Stomach smooth muscle (tissue), 2 donors: Measurements from ENCODE around the gene CEP112.
"Not testable (repeated sequence)": the region's sequence is repeated elsewhere in the genome, so short reads cannot be mapped to it uniquely, and the experiment has no call there.

Source experiments
- H3K27ac ChIP-seq: one replicate; pipeline ENCODE4 v1.7.0; 2013; ENCODE audit warnings: mild to moderate bottlenecking, low read length, inconsistent platforms
- H3K27me3 ChIP-seq, 2 donors: one replicate each; pipeline ENCODE4 v1.7.0; 2013; ENCODE audit warnings: low read length in 2 of 2; ENCODE audit not compliant: insufficient read depth in 2 of 2, control insufficient read depth in 1 of 2
- H3K36me3 ChIP-seq, 2 donors: one replicate each; pipeline ENCODE4 v1.7.0; 2013; ENCODE audit warnings: low read length in 2 of 2; ENCODE audit not compliant: control insufficient read depth in 2 of 2, insufficient read depth in 2 of 2
- H3K4me1 ChIP-seq: one replicate; pipeline ENCODE4 v1.7.0; 2013; ENCODE audit warnings: low read length; ENCODE audit not compliant: control insufficient read depth, insufficient read depth
- H3K4me3 ChIP-seq, 2 donors: one replicate each; pipeline ENCODE4 v1.7.0; 2013; ENCODE audit warnings: low read length in 2 of 2
- H3K9ac ChIP-seq, 2 donors: one replicate each; pipeline ENCODE4 v1.7.0; 2013; ENCODE audit warnings: low read length in 2 of 2, mild to moderate bottlenecking in 1 of 2
- H3K9me3 ChIP-seq, 2 donors: one replicate each; pipeline ENCODE4 v1.7.0; 2013; ENCODE audit warnings: low read length in 2 of 2; ENCODE audit not compliant: control insufficient read depth in 2 of 2
- donor health status: healthy.
- donor health status: Pancreatic carcinoma.

CEP112 gene

GRCh38 chr17:65811043-65811442, 380.9 kb downstream of the CEP112 start:
- H3K4me3 ChIP-seq, result no peak overlapping the region
- no peak overlapping the region for H3K9ac ChIP-seq
- no peak overlapping the region for H3K27ac ChIP-seq
- H3K4me1 ChIP-seq, result no peaks in the 10 kb centered on the region
- no peaks in the 10 kb centered on the region for H3K27me3 ChIP-seq
- no peaks in the 10 kb centered on the region for H3K36me3 ChIP-seq
- peaks cover 0 to 3% of the 10 kb centered on the region in 2 donors for H3K9me3 ChIP-seq

- H3K27ac ChIP-seq, result no peak overlapping the region
These were observed 382.6 kb downstream of the CEP112 start for GRCh38 chr17:65809366-65809765.

GRCh38 chr17:65808566-65808965, 383.4 kb downstream of the CEP112 start:
- not testable (repeated sequence) for H3K4me3 ChIP-seq, H3K36me3 ChIP-seq, H3K27ac ChIP-seq, H3K9me3 ChIP-seq, H3K27me3 ChIP-seq, H3K9ac ChIP-seq, H3K4me1 ChIP-seq

More at GRCh38 chr17:65809366-65809765, 382.6 kb downstream of the CEP112 start:
- Histone ChIP-seq H3K36me3 (no peaks in the 10 kb centered on the region), H3K9me3 (peaks cover 0 to 3% of the 10 kb centered on the region in 2 donors), H3K4me1 (no peaks in the 10 kb centered on the region), H3K4me3 (no peak overlapping the region), H3K27me3 (no peaks in the 10 kb centered on the region), H3K9ac (no peak overlapping the region)

- Histone ChIP-seq H3K9ac (no peak overlapping the region), H3K36me3 (no peaks in the 10 kb centered on the region), H3K27me3 (no peaks in the 10 kb centered on the region), H3K9me3 (peaks cover 0 to 3% of the 10 kb centered on the region in 2 donors), H3K4me3 (no peak overlapping the region), H3K27ac (no peak overlapping the region), H3K4me1 (no peaks in the 10 kb centered on the region)
These were observed 384.6 kb downstream of the CEP112 start for GRCh38 chr17:65807361-65807760.

GRCh38 chr17:65801513-65801912, 390.4 kb downstream of the CEP112 start:
- Histone ChIP-seq H3K9me3 (peaks cover 4 to 5% of the 10 kb centered on the region in 2 donors), H3K27me3 (no peaks in the 10 kb centered on the region), H3K36me3 (no peaks in the 10 kb centered on the region), H3K4me3 (no peak overlapping the region), H3K9ac (no peak overlapping the region), H3K27ac (no peak overlapping the region), H3K4me1 (no peaks in the 10 kb centered on the region)

- Histone ChIP-seq H3K9me3 (peaks cover 4 to 5% of the 10 kb centered on the region in 2 donors), H3K4me1 (no peaks in the 10 kb centered on the region), H3K4me3 (no peak overlapping the region), H3K27me3 (no peaks in the 10 kb centered on the region), H3K9ac (no peak overlapping the region), H3K27ac (no peak overlapping the region), H3K36me3 (no peaks in the 10 kb centered on the region)
These were observed 391.3 kb downstream of the CEP112 start for GRCh38 chr17:65800655-65801054.

GRCh38 chr17:65799869-65800268, 392.1 kb downstream of the CEP112 start:
- H3K4me1 ChIP-seq, result no peaks in the 10 kb centered on the region
- H3K9me3 ChIP-seq, result peaks cover 4 to 5% of the 10 kb centered on the region in 2 donors
- H3K27ac ChIP-seq, result no peak overlapping the region
- no peak overlapping the region for H3K4me3 ChIP-seq
- H3K36me3 ChIP-seq, result no peaks in the 10 kb centered on the region
- no peak overlapping the region for H3K9ac ChIP-seq
- H3K27me3 ChIP-seq, result no peaks in the 10 kb centered on the region

- no peak overlapping the region for H3K9ac ChIP-seq
- H3K9me3 ChIP-seq, result peaks cover 4 to 5% of the 10 kb centered on the region in 2 donors
- no peaks in the 10 kb centered on the region for H3K36me3 ChIP-seq
- no peaks in the 10 kb centered on the region for H3K4me1 ChIP-seq
- H3K27ac ChIP-seq, result no peak overlapping the region
- H3K4me3 ChIP-seq, result no peak overlapping the region
- no peaks in the 10 kb centered on the region for H3K27me3 ChIP-seq
These were observed 392.5 kb downstream of the CEP112 start for GRCh38 chr17:65799454-65799853.

GRCh38 chr17:65797809-65798208, 394.1 kb downstream of the CEP112 start:
- no peaks in the 10 kb centered on the region for H3K36me3 ChIP-seq
- no peak overlapping the region for H3K4me3 ChIP-seq
- H3K27ac ChIP-seq, result no peak overlapping the region
- no peak overlapping the region for H3K9ac ChIP-seq
- H3K4me1 ChIP-seq, result no peaks in the 10 kb centered on the region
- no peaks in the 10 kb centered on the region for H3K27me3 ChIP-seq
- peaks cover 4 to 5% of the 10 kb centered on the region in 2 donors for H3K9me3 ChIP-seq

GRCh38 chr17:65797101-65797500, 394.8 kb downstream of the CEP112 start:
- Histone ChIP-seq H3K27ac (no peak overlapping the region), H3K4me3 (no peak overlapping the region), H3K9ac (no peak overlapping the region), H3K9me3 (peaks cover 4 to 5% of the 10 kb centered on the region in 2 donors), H3K4me1 (no peaks in the 10 kb centered on the region), H3K36me3 (no peaks in the 10 kb centered on the region), H3K27me3 (no peaks in the 10 kb centered on the region)

- H3K36me3 ChIP-seq, result no peaks in the 10 kb centered on the region
- no peaks in the 10 kb centered on the region for H3K9me3 ChIP-seq
- H3K9ac ChIP-seq, result no peak overlapping the region
- H3K27ac ChIP-seq, result no peak overlapping the region
- no peaks in the 10 kb centered on the region for H3K27me3 ChIP-seq
- no peak overlapping the region for H3K4me3 ChIP-seq
- no peaks in the 10 kb centered on the region for H3K4me1 ChIP-seq
These were observed 397.4 kb downstream of the CEP112 start for GRCh38 chr17:65794572-65794971.
